ENCODE data around the gene CDRT4.
"Not testable (repeated sequence)": the region's sequence is repeated elsewhere in the genome, so short reads cannot be mapped to it uniquely, and the experiment has no call there.

The CDRT4 gene

GRCh38 chr17:15456972-15457722 lies 10.3 kb downstream of the CDRT4 start:
- DNase-seq (ENCODE audit: low read depth): no peak

- no peak for DNase-seq (ENCODE audit: low read depth)
These were observed 10.9 kb downstream of the CDRT4 start for GRCh38 chr17:15456496-15456895.

GRCh38 chr17:15454346-15454745 lies 13.1 kb downstream of the CDRT4 start:
- DNase-seq (ENCODE audit: low read depth): no peak

- DNase-seq (ENCODE audit: low read depth): no peak
These were observed 13.6 kb downstream of the CDRT4 start for GRCh38 chr17:15453782-15454181.

- DNase-seq (ENCODE audit: low read depth): no peak
These were observed 14.2 kb downstream of the CDRT4 start for GRCh38 chr17:15453246-15453645.

- no peak for DNase-seq (ENCODE audit: low read depth)
These were observed 14.7 kb downstream of the CDRT4 start for GRCh38 chr17:15452746-15453145.

GRCh38 chr17:15451680-15452079 lies 15.7 kb downstream of the CDRT4 start:
- no peak for DNase-seq (ENCODE audit: low read depth)

- DNase-seq (ENCODE audit: low read depth): no peak
These were observed 18.9 kb downstream of the CDRT4 start for GRCh38 chr17:15448580-15448956.

- no peak for DNase-seq (ENCODE audit: low read depth)
These were observed 19.4 kb downstream of the CDRT4 start for GRCh38 chr17:15447928-15448579.

GRCh38 chr17:15446036-15446435 lies 21.4 kb downstream of the CDRT4 start:
- DNase-seq (ENCODE audit: low read depth): no peak

GRCh38 chr17:15444805-15445204 lies 22.6 kb downstream of the CDRT4 start:
- no peak for DNase-seq (ENCODE audit: low read depth)

- no peak for DNase-seq (ENCODE audit: low read depth)
These were observed 24.9 kb downstream of the CDRT4 start for GRCh38 chr17:15442311-15443180.

- DNase-seq (ENCODE audit: low read depth): no peak
These were observed 26.1 kb downstream of the CDRT4 start for GRCh38 chr17:15441315-15441714.

- DNase-seq (ENCODE audit: low read depth): no peak
These were observed 27.1 kb downstream of the CDRT4 start for GRCh38 chr17:15440347-15440746.

GRCh38 chr17:15439205-15439985 lies 28.0 kb downstream of the CDRT4 start:
- not testable (repeated sequence) for DNase-seq (ENCODE audit: low read depth)

GRCh38 chr17:15438491-15439105 lies 28.8 kb downstream of the CDRT4 start:
- DNase-seq (ENCODE audit: low read depth): no peak

- no peak for DNase-seq (ENCODE audit: low read depth)
These were observed 30.2 kb downstream of the CDRT4 start for GRCh38 chr17:15437303-15437635.

GRCh38 chr17:15436473-15437302 lies 30.7 kb downstream of the CDRT4 start:
- no peak for DNase-seq (ENCODE audit: low read depth)

- no peak for DNase-seq (ENCODE audit: low read depth)
These were observed 32.5 kb downstream of the CDRT4 start for GRCh38 chr17:15434956-15435355.

GRCh38 chr17:15432807-15433611 lies 34.4 kb downstream of the CDRT4 start:
- DNase-seq (ENCODE audit: low read depth): no peak

Data from activated T-cell treated with anti-CD3 and anti-CD28 coated beads for 1 hour (primary cell).